Measurements from ENCODE around the gene SIM2. TPM values are rescaled to one million over a fixed set of nuclear protein-coding genes. Genes with fewer than 3 reads are reported as not detected.

The SIM2 gene
- total RNA-seq, 1 experiment from 2014 or later = 9.1 TPM

Other genes with a start within 250 kb of the SIM2 start
- not detected in 2 replicates for gene CLDN14, start 219.0 kb upstream of the SIM2 start, total RNA-seq (2014; rRNA removed)

Measured in LHCN-M2 (cell line).